ENCODE results near the gene LCOR. TPM values are rescaled to one million over a fixed set of nuclear protein-coding genes. Genes with fewer than 3 reads are reported as not detected.

Gene LCOR
- total and polyA plus RNA-seq, 2 of the 13 experiments (the other 11 are each of a cell fraction or from before 2014, with no cell fraction given) = 12.4 to 23.7 TPM

GRCh38 chr10:97024168-97025073, 192.3 kb downstream of the LCOR start (continued):
- TF ChIP-seq SOX6 (IDR thresholded peaks at IDR 0.05) (no peak), SOX6 (CRISPR knock-in tag; IDR thresholded peaks at IDR 0.05) (peak; percentile 39; the same call in 1 of the 2 replicates), ZNF296 (CRISPR knock-in tag; conservative IDR thresholded peaks at IDR 0.05) (no peak), ISL2 (CRISPR knock-in tag; IDR thresholded peaks at IDR 0.05) (no peak), THYN1 (CRISPR knock-in tag; IDR thresholded peaks at IDR 0.05; ENCODE audit: borderline replicate concordance, low read depth) (no peak), RERE (CRISPR knock-in tag; IDR thresholded peaks at IDR 0.05; ENCODE audit: low read depth) (no peak), EP300 (IDR thresholded peaks at IDR 0.05; ENCODE audit: low read depth in 2 of 2, low read length in 2 of 2) (peak in 1 of 2 experiments; percentile 6; a peak in 1 of 4 replicates), EP300 (CRISPR knock-in tag; IDR thresholded peaks at IDR 0.05; ENCODE audit: borderline replicate concordance) (no peak), LCORL (IDR thresholded peaks at IDR 0.05) (no peak), LCORL (CRISPR knock-in tag; IDR thresholded peaks at IDR 0.05) (peak; percentile 80; the same call in 1 of the 2 replicates), GATAD2A (CRISPR knock-in tag; IDR thresholded peaks at IDR 0.05) (peak; percentile 47; the same call in 1 of the 2 replicates), JUNB (CRISPR knock-in tag; IDR thresholded peaks at IDR 0.05; ENCODE audit: borderline replicate concordance) (no peak), THAP11 (CRISPR knock-in tag; IDR thresholded peaks at IDR 0.05) (no peak), ZNF232 (CRISPR knock-in tag; IDR thresholded peaks at IDR 0.05; ENCODE audit: borderline replicate concordance) (no peak), RXRB (CRISPR knock-in tag; IDR thresholded peaks at IDR 0.05; ENCODE audit: borderline replicate concordance) (0 out of 2 replicates have a peak, but pooled peaks have one; percentile 35), HNRNPL (IDR thresholded peaks at IDR 0.05; ENCODE audit: low read depth, low read length) (no peak), KLF13 (CRISPR knock-in tag; IDR thresholded peaks at IDR 0.05) (no peak), PLRG1 (conservative IDR thresholded peaks at IDR 0.05) (no peak), PRPF4 (IDR thresholded peaks at IDR 0.05; ENCODE audit: low read depth, low read length, poor library complexity, severe bottlenecking) (no peak)
